HG03575 (cell line): Measurements from ENCODE around the gene CRACR2A.

Experiments
- ATAC-seq: cut with Tn5 transposase; IDR thresholded peaks from one replicate; pipeline ENCODE4 v1.9.1; 2021; ENCODE audit not compliant: unreplicated experiment, insufficient number of reproducible peaks, low FRiP score; ENCODE audit errors: extremely low read depth

CRACR2A gene

GRCh38 chr12:3587402-3588013 is 165.4 kb downstream of the CRACR2A start:
- no peak for ATAC-seq

GRCh38 chr12:3583656-3584334 is 169.1 kb downstream of the CRACR2A start:
- no peak for ATAC-seq

- no peak for ATAC-seq
Measured at GRCh38 chr12:3580094-3580749, 172.7 kb downstream of the CRACR2A start.

GRCh38 chr12:3579446-3580093 is 173.3 kb downstream of the CRACR2A start:
- ATAC-seq: no peak

GRCh38 chr12:3578557-3578956 is 174.4 kb downstream of the CRACR2A start:
- no peak for ATAC-seq

GRCh38 chr12:3576891-3577290 is 176.0 kb downstream of the CRACR2A start:
- no peak for ATAC-seq

GRCh38 chr12:3574986-3575385 is 177.9 kb downstream of the CRACR2A start:
- ATAC-seq: no peak

GRCh38 chr12:3572560-3572959 is 180.3 kb downstream of the CRACR2A start:
- ATAC-seq: no peak

GRCh38 chr12:3571724-3572123 is 181.2 kb downstream of the CRACR2A start:
- no peak for ATAC-seq

GRCh38 chr12:3571323-3571722 is 181.6 kb downstream of the CRACR2A start:
- ATAC-seq: no peak

- ATAC-seq: no peak
Measured at GRCh38 chr12:3568695-3569094, 184.2 kb downstream of the CRACR2A start.

- ATAC-seq: no peak
Measured at GRCh38 chr12:3565985-3566384, 186.9 kb downstream of the CRACR2A start.
